IMR-90 (cell line): ENCODE measurements around the gene SUPT3H.

ENCODE experiments used
- BHLHE40 ChIP-seq: fragments of 150-350 bp; IDR thresholded peaks from 2 replicates; pipeline ENCODE4 v1.6.1; 2016; ENCODE audit warnings: mild to moderate bottlenecking, low read depth, low read length
- CEBPB ChIP-seq: IDR thresholded peaks from 2 replicates; pipeline ENCODE4 v1.6.1; 2012; ENCODE audit warnings: low read depth, low read length, improper control_type of control experiment
- CTCF ChIP-seq: conservative IDR thresholded peaks from 2 replicates; pipeline ENCODE4 v1.5.1; 2012; ENCODE audit warnings: mild to moderate bottlenecking, low read depth, low read length, improper control_type of control experiment
- ELK1 ChIP-seq: fragments of 150-350 bp; IDR thresholded peaks from 2 replicates; pipeline ENCODE4 v1.6.1; 2016; ENCODE audit warnings: low read depth, mild to moderate bottlenecking, low read length, moderate library complexity, borderline replicate concordance
- FOS ChIP-seq: fragments of 150-350 bp; IDR thresholded peaks from 2 replicates; pipeline ENCODE4 v1.6.1; 2016; ENCODE audit warnings: low read depth, low read length
- MAFK ChIP-seq: IDR thresholded peaks from 2 replicates; pipeline ENCODE4 v1.6.1; 2012; ENCODE audit warnings: low read depth, low read length, improper control_type of control experiment
- MXI1 ChIP-seq: IDR thresholded peaks from 2 replicates; pipeline ENCODE4 v1.6.1; 2012; ENCODE audit warnings: low read depth, mild to moderate bottlenecking, low read length, moderate library complexity, borderline replicate concordance
- NFE2L2 ChIP-seq: fragments of 150-350 bp; IDR thresholded peaks from 2 replicates; pipeline ENCODE4 v1.6.1; 2016; ENCODE audit warnings: low read depth, mild to moderate bottlenecking, low read length
- POLR2A ChIP-seq: IDR thresholded peaks from 2 replicates; pipeline ENCODE4 v1.6.1; 2012; ENCODE audit warnings: mild to moderate bottlenecking, low read depth, low read length
- RAD21 ChIP-seq: IDR thresholded peaks from 2 replicates; pipeline ENCODE4 v1.6.1; 2012; ENCODE audit warnings: low read length, improper control_type of control experiment
- RCOR1 ChIP-seq: IDR thresholded peaks from 2 replicates; pipeline ENCODE4 v1.6.1; 2012; ENCODE audit warnings: mild to moderate bottlenecking, low read length, improper control_type of control experiment; ENCODE audit not compliant: insufficient replicate concordance
- RFX5 ChIP-seq: IDR thresholded peaks from 2 replicates; pipeline ENCODE4 v1.8.0; 2012; ENCODE audit warnings: low read depth, mild to moderate bottlenecking, low read length, moderate library complexity
- SMC3 ChIP-seq: fragments of 150-350 bp; IDR thresholded peaks from 2 replicates; pipeline ENCODE4 v1.6.1; 2016; ENCODE audit warnings: low read depth, mild to moderate bottlenecking, antibody characterized with exemption, low read length, moderate library complexity

- TF ChIP-seq CTCF: no peak
- TF ChIP-seq POLR2A: no peak
- TF ChIP-seq MAFK: no peak
- TF ChIP-seq SMC3: no peak
- no peak for TF ChIP-seq FOS
- TF ChIP-seq RFX5: no peak
- no peak for TF ChIP-seq MXI1
- no peak for TF ChIP-seq RAD21
- TF ChIP-seq NFE2L2: no peak
- no peak for TF ChIP-seq RCOR1
- TF ChIP-seq CEBPB: no peak
- TF ChIP-seq ELK1: no peak
- no peak for TF ChIP-seq BHLHE40
Measured at GRCh38 chr6:45351076-45351475, 26.7 kb downstream of the SUPT3H start.
